GM21576 (cell line): Measurements from ENCODE around the gene FUT4.
A peak's percentile ranks its signal among the peaks of the same experiment; 100 is the strongest.
"Not testable (repeated sequence)": the region's sequence is repeated elsewhere in the genome, so short reads cannot be mapped to it uniquely, and the experiment has no call there.

Source experiments
- ATAC-seq: cut with Tn5 transposase; IDR thresholded peaks from one replicate; pipeline ENCODE4 v1.9.1; 2021; ENCODE audit warnings: mild to moderate bottlenecking, moderate library complexity; ENCODE audit not compliant: unreplicated experiment

FUT4 gene

DNA sequence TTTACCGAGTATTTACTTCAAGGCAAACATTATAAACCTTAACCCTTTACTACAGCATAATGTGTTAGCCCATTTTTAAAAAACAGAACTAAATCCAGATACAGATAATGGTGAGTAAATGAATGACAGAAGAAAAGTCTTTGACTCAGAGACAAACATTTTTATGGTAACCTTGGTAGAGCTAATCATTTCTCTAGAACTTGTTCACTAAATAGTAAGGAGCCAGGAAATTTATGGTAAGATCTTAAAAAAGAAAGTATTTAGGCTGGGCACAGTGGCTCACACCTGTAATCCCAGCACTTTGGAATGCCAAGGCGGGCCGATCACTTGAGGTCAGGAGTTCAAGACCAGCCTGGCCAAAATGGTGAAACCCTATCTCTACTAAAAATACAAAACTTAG lies 11.5 kb upstream of the FUT4 start:
- ATAC-seq, result no peak

DNA sequence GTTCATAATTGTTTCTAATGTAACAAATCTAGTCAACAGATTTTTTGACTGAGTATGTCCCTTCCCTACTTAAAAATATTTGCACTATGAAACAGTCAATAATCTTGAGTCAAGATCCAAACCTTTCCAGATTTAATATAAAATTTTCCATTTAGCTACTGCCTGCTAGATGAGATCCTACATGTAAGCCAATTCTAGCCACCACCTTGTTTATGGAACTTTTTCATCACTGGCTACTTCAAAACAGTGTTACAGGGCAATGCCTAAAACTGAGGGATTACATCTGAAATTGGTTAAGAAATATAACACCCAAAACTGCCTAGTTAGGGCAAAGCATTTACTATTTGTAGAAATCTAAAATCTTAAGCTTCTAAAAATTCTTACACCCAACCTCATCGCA lies 10.5 kb upstream of the FUT4 start:
- ATAC-seq, result no peak

DNA sequence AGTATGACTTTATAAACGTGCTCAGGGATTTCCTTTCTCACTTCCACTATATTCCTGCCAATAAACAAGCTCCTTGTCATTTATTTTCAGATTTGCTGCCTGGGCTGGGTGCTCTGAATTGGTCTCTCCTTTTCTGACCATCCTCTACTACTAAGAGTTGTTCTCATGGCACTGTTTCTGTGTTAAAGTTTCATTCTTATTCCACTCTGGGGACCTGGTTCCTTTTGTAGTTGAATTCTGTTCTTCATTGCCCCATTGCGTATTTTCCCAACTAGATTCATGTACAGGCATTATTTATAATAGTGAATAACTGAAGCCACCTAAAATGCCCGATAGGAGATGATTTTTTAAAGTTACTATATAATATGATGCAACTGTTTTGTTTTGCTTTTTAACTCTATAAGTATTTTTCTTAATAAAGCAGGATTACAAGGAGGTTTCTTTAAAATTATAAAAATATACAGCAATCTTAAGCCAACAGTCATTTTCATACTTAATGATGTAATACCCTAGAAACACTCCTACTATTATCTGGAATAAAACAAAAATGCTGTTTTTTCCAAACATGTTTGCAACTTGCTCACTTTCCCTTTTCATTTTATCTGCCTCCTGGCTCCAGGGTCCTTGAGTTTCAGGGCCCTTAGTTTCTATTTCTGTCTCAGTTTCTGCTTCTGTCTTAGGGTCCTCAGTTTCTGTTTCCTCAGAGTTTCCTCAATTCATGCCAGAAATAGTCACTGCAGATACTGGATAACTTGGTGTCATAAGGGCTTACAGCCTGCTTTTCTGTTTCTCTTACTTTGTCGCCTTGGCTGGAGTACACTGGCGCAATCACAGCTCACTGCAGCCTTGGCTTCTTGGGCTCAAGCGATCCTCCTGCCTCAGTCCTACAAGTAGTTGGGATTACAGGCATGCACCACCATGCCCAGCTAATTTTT lies 9.8 kb upstream of the FUT4 start:
- ATAC-seq, result no peak

DNA sequence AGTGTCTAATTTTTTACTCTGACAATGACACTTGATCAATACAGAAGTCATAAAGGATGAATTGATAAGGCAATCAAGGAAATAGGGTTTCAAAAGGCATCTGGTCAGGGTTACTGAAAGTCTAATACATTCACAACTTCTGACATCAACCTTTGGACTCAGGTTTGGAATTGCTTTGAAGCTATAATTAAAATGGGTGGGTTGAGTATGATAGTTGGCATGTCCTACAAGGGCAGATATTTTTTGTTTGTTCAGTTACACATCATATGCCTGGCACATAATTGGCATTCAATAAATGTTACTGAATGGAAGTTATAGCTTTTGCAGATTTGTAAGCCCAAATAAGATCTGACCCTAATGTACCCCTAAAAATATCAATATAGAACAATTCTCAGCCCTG lies 7.3 kb upstream of the FUT4 start:
- no peak for ATAC-seq

DNA sequence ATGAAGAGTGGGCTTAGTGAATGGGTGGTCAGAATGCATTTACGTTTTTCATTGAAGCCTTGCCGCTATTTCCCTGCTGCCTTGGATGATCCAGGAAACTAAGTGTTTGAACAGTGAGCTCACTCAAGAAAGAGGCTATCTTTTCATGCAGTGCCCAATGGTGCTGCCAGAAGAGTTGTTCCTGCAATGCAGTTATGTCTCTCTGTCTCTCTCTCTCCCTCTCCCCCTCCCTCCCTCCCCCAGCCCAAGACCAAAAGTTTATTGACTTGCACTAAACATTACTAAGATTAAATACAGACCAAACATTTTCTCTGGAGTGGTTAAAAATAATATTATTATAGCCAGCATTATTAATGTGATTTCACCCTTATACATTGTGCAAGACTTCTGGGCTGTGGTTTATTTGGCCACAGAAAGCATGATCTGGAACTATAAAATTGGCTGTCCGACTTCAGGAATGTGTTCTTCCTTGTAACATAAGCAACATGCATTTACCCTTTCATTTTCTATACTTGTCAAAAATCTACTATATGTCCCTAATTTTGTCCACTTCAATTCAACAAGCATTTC lies 6.6 kb upstream of the FUT4 start:
- ATAC-seq, result no peak

DNA sequence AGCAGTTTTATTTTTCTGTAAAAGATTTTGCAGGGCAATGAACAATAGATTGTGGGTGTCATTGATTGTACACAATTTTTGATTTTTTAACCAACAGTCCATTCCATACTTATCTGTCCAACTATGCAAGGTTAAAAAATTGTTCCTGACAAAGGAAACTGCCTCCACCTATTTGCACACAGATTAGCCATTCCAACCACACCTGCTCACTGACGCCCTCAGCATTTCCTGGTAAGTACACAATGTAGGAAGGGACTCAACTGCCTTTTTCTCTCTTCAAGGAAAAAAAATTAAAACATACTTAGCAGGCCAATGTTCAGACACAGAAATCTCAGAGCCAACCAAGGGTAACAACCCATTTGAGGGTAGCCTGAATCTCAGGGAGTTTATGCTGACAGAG lies 4.3 kb upstream of the FUT4 start:
- no peak for ATAC-seq

DNA sequence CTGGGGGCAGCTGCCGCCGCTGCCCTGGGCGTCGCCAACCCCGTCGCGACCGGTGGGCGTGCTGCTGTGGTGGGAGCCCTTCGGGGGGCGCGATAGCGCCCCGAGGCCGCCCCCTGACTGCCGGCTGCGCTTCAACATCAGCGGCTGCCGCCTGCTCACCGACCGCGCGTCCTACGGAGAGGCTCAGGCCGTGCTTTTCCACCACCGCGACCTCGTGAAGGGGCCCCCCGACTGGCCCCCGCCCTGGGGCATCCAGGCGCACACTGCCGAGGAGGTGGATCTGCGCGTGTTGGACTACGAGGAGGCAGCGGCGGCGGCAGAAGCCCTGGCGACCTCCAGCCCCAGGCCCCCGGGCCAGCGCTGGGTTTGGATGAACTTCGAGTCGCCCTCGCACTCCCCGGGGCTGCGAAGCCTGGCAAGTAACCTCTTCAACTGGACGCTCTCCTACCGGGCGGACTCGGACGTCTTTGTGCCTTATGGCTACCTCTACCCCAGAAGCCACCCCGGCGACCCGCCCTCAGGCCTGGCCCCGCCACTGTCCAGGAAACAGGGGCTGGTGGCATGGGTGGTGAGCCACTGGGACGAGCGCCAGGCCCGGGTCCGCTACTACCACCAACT lies 1.0 kb downstream of the FUT4 start:
- ATAC-seq, result peak; percentile 1

DNA sequence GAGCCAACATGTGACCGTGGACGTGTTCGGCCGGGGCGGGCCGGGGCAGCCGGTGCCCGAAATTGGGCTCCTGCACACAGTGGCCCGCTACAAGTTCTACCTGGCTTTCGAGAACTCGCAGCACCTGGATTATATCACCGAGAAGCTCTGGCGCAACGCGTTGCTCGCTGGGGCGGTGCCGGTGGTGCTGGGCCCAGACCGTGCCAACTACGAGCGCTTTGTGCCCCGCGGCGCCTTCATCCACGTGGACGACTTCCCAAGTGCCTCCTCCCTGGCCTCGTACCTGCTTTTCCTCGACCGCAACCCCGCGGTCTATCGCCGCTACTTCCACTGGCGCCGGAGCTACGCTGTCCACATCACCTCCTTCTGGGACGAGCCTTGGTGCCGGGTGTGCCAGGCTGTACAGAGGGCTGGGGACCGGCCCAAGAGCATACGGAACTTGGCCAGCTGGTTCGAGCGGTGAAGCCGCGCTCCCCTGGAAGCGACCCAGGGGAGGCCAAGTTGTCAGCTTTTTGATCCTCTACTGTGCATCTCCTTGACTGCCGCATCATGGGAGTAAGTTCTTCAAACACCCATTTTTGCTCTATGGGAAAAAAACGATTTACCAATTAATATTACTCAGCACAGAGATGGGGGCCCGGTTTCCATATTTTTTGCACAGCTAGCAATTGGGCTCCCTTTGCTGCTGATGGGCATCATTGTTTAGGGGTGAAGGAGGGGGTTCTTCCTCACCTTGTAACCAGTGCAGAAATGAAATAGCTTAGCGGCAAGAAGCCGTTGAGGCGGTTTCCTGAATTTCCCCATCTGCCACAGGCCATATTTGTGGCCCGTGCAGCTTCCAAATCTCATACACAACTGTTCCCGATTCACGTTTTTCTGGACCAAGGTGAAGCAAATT lies 1.8 kb downstream of the FUT4 start:
- no peak for ATAC-seq

DNA sequence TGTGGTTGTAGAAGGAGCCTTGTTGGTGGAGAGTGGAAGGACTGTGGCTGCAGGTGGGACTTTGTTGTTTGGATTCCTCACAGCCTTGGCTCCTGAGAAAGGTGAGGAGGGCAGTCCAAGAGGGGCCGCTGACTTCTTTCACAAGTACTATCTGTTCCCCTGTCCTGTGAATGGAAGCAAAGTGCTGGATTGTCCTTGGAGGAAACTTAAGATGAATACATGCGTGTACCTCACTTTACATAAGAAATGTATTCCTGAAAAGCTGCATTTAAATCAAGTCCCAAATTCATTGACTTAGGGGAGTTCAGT lies 2.4 kb downstream of the FUT4 start:
- ATAC-seq, result no peak

DNA sequence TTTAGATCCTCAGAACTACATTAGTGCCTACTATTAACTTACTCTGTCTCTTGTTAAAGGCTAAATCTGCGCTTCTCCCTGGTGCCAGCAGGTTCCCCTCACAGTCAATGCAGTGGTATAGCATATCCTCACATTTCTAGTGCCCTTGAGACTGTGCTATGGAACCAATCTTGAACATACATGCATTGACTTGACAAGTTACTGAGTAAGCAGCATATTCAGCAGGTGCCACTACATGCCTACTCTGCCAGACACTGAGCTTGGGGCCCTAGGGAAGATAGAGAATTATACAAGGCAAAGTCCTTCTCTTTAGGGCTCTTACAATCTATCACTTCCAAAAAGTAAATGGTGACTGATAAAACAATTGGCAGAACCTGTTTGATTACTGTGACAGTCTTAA lies 3.2 kb downstream of the FUT4 start:
- no peak for ATAC-seq

DNA sequence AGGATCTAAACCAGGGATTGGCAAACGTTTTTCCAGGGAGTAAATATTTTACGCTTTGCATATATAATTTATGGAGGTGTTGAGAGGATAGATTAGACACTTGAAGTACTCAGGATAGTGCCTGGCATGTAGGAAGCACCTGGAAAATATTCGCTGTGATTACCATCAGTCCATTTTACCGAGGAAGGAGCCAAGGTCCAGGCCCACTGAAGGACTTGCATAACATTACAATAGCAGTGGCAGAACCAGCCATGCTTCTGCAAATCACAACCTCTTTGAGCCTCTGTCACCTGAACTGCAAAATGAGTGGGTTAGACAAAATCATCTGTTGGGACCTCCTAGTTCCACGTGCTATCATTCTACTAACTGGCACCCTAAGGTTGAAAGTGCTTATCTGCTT lies 5.4 kb downstream of the FUT4 start:
- no peak for ATAC-seq

DNA sequence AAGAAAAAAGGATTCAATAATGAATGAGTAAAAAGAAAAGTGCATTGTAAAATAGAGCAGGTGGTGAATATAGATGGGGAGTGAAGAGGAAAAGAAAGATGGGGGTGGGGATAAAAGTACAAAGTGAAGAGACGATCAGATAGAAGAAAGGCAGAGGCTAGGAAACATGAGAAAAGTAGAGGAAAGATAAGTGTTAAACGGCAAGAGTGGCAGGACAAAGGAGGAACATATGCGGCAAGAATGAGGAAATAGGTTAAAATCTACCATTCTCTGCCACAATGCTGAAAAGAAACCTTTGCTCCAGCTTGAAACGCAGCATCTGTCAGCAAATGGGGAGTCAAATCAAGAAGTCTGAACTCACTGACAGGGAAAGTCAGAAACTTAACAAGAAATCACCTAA lies 6.8 kb downstream of the FUT4 start:
- no peak for ATAC-seq

DNA sequence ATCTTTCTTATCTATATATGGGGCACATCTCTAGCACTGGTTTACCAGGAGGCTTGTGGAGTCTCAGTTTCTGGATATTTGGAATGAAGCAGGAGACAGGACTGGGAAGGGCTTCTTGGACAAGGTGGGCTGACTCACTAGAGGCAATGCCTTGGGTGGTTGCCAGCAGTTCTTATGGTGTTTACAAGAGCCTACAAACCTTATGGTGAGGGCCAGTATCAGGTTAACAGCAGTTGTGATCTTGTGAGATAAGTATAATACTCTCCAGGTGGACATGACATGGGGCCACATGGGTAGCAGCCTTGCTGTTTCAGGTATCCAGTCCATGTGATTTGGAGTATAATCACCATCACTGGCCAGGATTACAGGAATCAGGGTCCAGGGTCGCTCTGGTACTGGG lies 10.2 kb downstream of the FUT4 start:
- no peak for ATAC-seq

DNA sequence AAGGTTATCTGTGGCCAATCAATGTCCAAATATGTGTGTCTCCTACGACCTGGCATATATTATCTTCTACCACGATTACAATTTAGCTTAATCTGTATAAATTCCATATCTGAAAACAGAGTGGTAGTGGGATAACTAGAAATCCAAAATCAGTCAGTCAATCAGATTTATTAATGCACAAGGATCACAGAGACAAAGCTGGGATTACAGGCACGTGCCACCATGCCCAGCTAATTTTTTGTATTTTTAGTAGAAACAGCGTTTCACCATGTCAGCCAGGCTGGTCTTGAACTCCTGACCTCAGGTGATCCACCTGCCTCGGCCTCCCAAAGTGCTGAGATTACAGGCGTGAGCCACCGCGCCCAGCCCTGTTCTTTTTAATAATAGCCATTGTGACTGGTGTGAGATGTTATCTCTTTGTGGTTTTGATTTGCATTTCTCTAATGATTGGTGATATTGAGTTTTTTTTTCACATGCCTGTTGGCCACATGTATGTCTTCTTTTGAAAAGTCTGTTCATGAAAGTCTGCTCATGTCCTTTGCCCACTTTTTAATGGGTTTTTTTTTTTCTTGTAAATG lies 12.1 kb downstream of the FUT4 start:
- not testable (repeated sequence) for ATAC-seq

DNA sequence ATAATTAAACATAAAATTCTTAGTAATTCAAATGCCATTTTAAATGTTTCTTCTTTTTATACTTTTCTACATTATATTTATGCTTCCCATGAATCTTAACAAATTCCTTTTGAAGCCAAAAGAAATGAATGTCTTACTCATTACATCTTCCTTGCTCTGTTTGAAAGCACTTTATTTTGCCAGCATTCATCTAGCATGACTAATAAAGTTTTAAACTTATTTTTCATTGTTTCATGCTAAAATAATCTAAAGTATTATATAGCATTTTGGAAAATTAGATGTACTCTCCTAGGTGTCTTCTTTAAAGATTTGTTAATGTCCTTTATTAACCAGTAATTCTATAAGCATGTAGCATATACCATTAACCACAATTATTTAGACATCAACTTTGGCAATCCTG lies 13.7 kb downstream of the FUT4 start:
- no peak for ATAC-seq

DNA sequence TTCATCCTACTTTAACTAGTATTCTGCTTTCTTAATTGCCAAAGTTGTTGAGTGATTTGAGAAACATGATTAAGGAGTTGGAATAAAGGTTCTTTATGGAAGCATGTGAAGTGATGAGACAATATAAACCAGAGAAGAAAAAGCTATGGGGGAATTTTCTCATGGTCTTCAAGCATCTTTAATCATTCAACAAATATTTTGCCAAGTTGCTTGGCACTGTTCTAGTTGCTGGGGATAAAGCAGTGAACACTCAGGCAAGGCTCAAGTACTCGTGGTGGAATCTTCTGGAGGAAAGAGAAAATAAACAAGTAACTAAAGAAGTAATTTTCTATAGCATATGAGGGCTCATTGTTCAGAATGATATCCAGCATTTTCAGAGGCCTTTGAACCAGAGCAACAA lies 14.3 kb downstream of the FUT4 start:
- ATAC-seq, result no peak

DNA sequence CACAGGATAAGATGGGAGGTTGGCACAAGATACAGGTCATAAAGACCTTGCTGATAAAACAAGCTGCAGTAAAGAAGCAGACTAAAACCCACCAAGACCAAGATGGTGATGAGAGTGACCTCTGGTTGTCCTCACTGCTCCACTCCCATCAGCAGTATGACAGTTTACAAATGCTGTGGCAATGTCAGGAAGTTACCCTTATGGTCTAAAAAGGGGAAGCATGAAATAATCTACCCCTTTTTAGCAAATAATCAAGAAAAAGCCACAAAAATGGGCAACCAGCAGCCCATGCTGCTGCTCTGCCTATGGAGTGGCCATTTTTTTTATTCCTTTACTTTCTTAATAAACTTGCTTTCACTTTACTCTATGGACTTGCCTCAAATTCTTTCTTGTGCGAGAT lies 14.7 kb downstream of the FUT4 start:
- no peak for ATAC-seq

DNA sequence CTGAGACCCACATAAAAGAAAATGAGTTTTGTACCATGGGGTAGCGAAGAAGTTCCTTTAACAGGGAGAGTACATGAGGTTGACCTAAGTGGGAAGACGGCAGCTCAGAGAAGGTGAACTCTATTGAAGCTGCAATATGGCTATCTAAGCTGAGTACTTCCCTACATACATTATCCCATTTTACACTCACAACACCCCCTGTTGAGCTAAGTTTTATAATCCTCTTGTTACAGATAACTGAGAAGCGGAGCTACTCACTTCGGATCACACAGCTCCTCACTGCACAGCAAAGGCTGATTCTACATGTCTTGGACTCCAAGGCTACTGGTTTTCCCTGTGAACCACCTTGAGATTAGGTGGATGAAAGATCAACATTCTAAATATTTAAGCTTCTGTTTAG lies 15.2 kb downstream of the FUT4 start:
- ATAC-seq, result no peak

DNA sequence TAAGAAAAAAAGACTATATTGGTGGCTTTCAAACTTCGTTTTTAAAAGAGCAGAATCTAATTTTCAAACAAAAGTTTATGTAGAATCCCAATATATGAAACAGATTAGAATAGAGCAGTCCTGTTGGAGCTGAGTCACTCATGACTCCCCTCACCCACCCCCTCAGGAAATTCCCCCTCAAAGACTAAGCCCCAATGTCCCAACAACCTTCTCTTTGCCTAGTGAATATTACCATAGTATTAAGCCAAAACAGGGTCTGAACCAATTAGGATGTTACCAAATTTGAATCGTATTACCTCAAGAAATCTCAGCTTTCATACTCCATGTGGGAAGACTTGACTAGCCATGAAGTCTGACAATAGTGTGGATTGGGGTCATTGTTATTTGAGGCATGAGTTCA lies 15.6 kb downstream of the FUT4 start:
- no peak for ATAC-seq

DNA sequence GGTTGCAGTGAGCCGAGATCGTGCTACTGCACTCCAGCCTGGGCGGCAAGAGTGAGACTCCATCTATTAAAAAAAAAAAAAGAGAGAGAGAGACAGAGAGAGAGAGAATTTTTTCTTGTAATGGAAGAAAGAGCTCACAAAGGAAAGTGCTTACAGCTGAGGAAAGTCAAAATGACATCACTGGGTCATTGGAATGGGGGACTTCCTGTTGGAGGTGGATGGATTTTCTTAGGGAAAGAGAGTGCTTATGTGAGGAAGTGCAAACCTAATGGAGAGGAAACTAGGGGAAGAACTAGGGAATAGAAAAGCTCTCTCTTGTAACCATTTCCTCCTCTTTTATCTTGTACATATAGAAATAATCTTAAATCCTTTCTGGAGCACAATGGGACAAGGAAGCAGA lies 17.1 kb downstream of the FUT4 start:
- no peak for ATAC-seq
